Left renal pelvis (tissue), 4 donors: Measurements from ENCODE around the gene USP10. TPM values are rescaled to one million over a fixed set of nuclear protein-coding genes. Genes with fewer than 3 reads are reported as not detected.

Experiments used
- DNase-seq, 4 donors: peaks; one replicate each; pipeline ENCODE4 v3.0.0-alpha.2; 2013; ENCODE audit warnings: low read depth in 4 of 4, low spot score in 3 of 4
- polyA plus RNA-seq, 4 donors: library from polyadenylated mRNA; unstranded; fragments of 120-200 nt; gene quantifications; one replicate each; pipeline ENCODE4 v1.2.1, GENCODE V29; 2013; ENCODE audit not compliant: insufficient read length in 4 of 4

The USP10 gene
- polyA plus RNA-seq, 4 donors = 82.5 to 140 (median 122) TPM

DNA sequence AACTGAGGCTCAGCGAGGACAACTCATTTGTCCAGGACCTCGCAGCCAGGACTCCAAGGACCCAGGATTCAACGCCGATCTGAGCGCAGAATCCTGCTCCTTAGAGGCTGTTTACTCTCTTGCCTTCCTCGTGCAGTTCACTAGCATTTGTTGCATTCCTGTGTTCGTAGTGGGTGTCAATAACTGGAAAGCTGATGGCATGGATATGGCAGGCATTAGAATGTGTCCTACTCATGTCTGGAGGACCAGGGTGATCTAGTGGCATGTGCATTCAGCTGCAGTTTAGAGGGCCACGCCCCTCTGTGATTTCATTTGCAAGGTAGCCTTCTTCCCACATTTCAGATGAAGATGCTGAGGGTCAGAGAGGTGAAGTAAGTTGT, 120.5 kb downstream of the USP10 start:
- no peak for DNase-seq

GRCh38 chr16:84820771-84821170, 121.0 kb downstream of the USP10 start:
- no peak for DNase-seq

DNA sequence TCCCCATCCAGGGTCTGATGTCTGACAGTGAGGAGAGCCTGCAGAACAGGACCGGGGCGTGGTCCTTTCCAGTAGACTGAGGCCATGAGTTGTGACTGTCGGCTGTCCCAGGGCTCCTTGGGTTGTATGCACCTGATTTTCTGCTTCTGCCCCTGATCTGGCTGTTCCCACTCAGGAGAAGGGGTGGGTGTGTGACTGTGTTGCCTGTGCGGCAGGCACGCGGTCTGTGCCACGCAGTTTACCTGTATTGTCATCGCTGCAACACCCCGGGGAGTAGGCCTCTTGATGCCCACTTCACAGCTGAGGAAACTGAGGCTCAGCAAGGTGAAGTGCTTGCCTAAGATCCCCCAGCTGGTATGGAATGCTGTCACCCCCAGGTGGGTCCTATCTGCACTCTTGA, 121.4 kb downstream of the USP10 start:
- no peak for DNase-seq

DNA sequence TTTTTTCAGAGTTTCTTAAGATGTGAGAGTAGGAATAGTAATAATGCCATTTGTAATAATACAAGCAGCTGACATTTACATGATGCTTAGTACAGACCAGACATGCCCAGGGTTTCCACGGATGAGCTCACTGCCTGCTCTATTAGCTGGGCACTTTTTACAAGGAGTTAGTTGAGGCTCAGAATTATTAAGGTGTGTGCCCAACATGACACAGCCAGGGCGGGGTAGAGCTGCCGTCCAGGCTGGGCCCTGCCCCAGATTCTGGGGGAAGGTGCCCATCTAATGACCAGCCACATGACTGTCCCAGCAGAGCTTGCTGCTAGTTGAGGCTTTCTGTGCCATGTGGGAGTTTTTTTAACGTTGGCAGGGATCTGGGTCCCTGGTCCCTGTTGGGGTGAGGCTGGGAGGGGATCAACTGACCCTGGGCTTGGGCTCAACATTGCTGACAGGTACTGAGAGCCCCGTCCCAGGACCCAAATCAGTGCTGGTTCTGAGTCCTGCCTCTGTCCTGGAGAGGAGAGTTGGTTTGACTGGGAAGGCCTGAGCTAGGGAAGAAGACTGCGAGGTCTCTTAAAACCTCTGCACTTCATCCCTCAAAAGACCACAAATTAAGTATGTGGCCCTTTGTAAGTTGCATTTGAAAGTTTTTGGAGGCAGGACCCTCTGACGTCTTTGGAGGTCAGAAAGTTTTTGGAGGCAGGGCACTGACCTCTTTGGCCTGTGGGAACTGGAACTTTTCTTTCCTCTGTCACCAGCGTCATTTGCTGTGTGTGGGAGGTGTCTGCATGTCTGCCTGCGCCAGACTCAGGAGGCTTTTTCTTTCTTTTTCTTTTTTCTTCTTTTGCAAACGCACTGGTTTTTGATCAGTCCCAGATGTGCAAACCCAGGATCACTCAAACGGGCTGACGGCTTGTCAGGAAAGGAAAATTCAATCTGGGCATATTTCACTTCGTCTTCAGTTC, 122.2 kb downstream of the USP10 start:
- no peak for DNase-seq

DNA sequence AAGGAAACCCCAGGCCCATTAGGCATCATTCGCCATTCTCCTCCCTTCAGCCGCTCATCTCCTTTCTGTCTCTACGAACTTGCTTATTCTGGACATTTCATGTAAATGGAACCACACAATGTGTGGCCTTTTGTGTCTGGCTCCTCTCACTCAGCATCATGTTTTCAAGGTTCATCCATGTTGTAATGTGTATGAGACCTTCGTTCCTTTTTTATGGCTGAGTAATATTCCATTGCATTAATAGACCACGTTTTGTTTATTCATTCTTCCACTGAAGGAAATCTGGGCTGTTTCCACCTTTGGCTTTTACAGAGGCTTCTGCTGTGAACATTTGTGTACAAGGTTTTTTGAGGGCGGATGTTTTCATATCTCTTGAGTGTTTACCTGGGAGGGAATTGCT, 123.2 kb downstream of the USP10 start:
- no peak for DNase-seq

DNA sequence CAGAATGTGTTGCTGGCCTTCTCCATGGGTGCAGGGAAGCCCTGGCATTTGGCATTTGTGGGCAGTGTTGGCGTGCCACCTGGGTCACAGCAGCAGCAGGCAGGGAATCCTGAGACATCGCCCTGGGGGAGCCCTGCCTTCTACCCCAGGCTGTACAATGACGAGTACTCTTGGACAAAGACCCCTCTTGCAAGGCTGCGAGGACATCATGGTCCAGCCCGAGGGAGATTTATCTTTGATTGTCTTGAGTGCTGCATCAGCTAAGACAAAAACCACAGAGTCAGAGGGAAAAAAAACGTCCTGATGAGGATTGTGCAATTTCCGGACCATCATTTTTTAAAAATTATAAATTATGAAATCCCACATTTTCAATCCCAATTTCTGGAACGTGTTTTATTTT, 123.7 kb downstream of the USP10 start:
- DNase-seq = no peak

DNA sequence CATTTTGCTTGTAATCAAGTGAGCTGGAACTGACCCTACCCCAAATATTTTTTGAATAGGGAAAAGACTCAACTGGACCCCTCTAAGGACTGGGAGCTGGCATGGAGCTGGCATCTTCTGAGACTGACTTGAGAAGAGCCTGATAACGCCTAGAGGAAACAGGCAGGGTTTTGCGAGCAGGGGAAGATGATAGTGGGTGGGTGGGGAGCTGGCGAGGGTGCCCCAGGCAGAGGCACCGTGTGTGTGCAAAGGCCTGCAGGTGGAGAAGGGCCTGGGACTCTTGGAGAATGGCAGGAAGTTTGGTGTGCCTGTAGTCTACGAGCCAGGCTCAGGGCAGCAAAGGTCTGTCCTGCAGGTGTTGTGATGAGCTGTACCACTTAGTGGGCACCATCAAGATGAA, 124.1 kb downstream of the USP10 start:
- DNase-seq = no peak

GRCh38 chr16:84825896-84826557, 126.2 kb downstream of the USP10 start:
- DNase-seq = no peak

- no peak for DNase-seq
Measured at GRCh38 chr16:84826558-84826941, 126.8 kb downstream of the USP10 start.

DNA sequence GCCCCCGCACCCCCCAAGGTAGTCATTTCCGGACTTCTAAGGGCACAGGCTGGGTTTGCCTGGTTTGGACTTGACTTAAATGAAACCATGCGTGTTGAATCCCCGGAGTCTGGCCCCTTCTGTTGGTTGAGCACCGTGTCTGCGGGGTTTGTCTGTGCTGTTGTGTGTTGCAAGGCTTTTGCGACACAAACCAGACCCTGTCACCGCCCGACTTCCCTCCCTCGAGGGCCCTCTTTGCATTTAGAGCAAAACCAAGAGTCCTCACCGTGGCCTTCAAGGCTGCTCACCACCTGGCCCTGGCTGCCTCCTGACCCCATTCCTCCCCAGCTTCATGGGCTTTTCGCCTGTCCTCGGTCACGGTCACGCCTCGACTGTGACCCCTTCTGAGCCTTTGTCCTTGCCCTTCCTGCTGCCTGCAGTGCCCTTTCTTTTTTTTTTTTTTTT, 127.4 kb downstream of the USP10 start:
- DNase-seq = no peak

- no peak for DNase-seq
Measured at GRCh38 chr16:84827897-84828296, 128.1 kb downstream of the USP10 start.

DNA sequence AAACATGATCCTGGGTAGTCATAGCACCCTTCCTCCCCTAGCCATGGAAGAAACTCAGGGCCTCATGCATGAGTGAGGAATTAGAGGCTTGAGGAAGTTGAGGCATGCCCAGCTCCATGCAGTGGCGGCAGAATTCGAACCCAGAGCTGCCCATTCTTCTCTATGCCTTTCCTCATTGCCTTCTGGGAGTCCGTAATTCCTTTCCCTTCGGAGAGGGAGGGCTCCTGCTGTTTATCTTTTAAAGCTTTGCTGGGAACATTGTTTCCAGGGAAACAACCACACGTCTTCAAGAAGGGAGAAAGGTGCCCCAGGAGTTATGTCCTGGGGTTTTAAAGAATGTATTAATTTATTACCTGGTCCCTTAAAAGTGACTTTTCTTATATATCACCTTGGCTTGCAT, 128.5 kb downstream of the USP10 start:
- DNase-seq = no peak

Other genes starting within 250 kb of the USP10 start
- gene MEAK7, start 195.3 kb upstream of the USP10 start, polyA plus RNA-seq = 10 to 100 TPM; 18.6 to 19.5 (median 19.0) TPM
- gene COTL1, start 81.9 kb upstream of the USP10 start, polyA plus RNA-seq = 100 to 1,000 TPM in 3 of 4 donors, 10 to 100 TPM in 1; 65.9 to 144 (median 141) TPM
- gene KLHL36, start 51.5 kb upstream of the USP10 start, polyA plus RNA-seq = 10 to 100 TPM; 21.1 to 31.9 (median 24.8) TPM
- 1 to 10 TPM; 6.8 to 9.9 (median 8.9) TPM for gene CRISPLD2, start 120.0 kb downstream of the USP10 start, polyA plus RNA-seq